ENCODE data around the gene CAMTA1.

Gene CAMTA1

DNA sequence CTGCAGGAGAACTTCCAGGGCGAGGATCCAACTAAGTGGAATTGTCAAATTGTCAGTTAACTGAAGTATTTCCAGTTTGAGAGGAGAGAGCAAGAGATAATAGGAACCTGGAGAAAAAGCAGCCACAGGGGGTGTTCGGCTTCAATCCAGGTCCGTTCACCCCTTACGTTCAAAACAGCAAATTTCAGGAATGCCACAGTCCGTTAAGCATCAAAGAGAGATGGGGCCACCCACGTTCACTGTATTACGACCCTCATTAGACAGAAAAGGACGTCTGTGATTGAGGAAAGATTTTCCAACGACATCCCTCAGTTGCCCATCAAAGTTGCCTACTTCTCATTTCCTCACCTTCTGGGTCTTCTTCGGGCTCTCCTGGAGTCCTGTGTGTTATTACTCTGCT lies 563.3 kb downstream of the CAMTA1 start:
- CTCF ChIA-PET, result interaction anchor here (0.6 kb wide), 1 partner anchor 142 kb away, joined by 3 read pairs; no protein-coding TSS in a partner anchor
- TF ChIP-seq SUZ12 (IDR thresholded peaks at IDR 0.05) (no peak), CTBP1 (IDR thresholded peaks at IDR 0.05; ENCODE audit: borderline replicate concordance) (no peak), FOXK2 (IDR thresholded peaks at IDR 0.05) (no peak), TARDBP (IDR thresholded peaks at IDR 0.05) (no peak), NFRKB (IDR thresholded peaks at IDR 0.05) (no peak), SP1 (IDR thresholded peaks at IDR 0.05) (no peak), FOXM1 (IDR thresholded peaks at IDR 0.05; ENCODE audit: borderline replicate concordance) (no peak), BHLHE40 (IDR thresholded peaks at IDR 0.05; ENCODE audit: borderline replicate concordance) (no peak), FOXA1 (IDR thresholded peaks at IDR 0.05) (no peak), L3MBTL2 (conservative IDR thresholded peaks at IDR 0.05) (no peak), ELF4 (IDR thresholded peaks at IDR 0.05) (no peak), HDGF (IDR thresholded peaks at IDR 0.05; ENCODE audit: borderline replicate concordance) (no peak)
- TF ChIP-seq, protein P1, sequence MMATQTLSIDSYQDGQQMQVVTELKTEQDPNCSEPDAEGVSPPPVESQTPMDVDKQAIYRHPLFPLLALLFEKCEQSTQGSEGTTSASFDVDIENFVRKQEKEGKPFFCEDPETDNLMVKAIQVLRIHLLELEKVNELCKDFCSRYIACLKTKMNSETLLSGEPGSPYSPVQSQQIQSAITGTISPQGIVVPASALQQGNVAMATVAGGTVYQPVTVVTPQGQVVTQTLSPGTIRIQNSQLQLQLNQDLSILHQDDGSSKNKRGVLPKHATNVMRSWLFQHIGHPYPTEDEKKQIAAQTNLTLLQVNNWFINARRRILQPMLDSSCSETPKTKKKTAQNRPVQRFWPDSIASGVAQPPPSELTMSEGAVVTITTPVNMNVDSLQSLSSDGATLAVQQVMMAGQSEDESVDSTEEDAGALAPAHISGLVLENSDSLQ (IDR thresholded peaks at IDR 0.05), result no peak

DNA sequence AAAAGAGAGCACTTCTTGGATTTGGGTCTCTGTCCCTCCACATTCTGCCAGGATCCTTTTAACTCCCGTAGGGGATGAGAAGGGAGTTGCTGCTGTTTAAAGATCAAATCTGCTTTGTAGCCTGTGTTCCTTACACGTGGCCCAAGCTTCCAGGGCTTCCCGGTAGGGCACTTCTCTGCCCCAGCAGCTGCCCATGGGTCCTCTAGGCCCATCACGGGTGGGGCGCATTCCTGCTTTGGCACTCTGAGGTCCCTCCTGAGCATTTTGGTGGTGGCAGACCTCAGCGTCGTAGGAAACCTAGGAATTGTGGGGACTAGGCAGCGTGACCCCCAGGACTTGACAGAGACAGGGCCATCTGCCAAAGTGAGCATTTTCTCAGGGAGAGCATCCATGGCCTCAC lies 565.5 kb downstream of the CAMTA1 start:
- ChIA-PET POLR2A (no interaction called here), CTCF (no interaction called here)
- no peak for DNase-seq (ENCODE audit: extremely low spot score)
- TF ChIP-seq FOXM1 (IDR thresholded peaks at IDR 0.05; ENCODE audit: borderline replicate concordance) (no peak), CTBP1 (IDR thresholded peaks at IDR 0.05; ENCODE audit: borderline replicate concordance) (no peak), FOXK2 (IDR thresholded peaks at IDR 0.05) (no peak), BHLHE40 (IDR thresholded peaks at IDR 0.05; ENCODE audit: borderline replicate concordance) (no peak), SUZ12 (IDR thresholded peaks at IDR 0.05) (no peak), HDGF (IDR thresholded peaks at IDR 0.05; ENCODE audit: borderline replicate concordance) (no peak), ARNT (IDR thresholded peaks at IDR 0.05) (no peak), TARDBP (IDR thresholded peaks at IDR 0.05) (no peak), FOXA1 (IDR thresholded peaks at IDR 0.05) (no peak), SP1 (IDR thresholded peaks at IDR 0.05) (no peak), L3MBTL2 (conservative IDR thresholded peaks at IDR 0.05) (no peak)
- TF ChIP-seq, protein P1 (IDR thresholded peaks at IDR 0.05), result no peak

More for the DNA sequence above, 563.3 kb downstream of the CAMTA1 start:
- no peak for DNase-seq (ENCODE audit: extremely low spot score)
- POLR2A ChIA-PET, result no interaction called here

DNA sequence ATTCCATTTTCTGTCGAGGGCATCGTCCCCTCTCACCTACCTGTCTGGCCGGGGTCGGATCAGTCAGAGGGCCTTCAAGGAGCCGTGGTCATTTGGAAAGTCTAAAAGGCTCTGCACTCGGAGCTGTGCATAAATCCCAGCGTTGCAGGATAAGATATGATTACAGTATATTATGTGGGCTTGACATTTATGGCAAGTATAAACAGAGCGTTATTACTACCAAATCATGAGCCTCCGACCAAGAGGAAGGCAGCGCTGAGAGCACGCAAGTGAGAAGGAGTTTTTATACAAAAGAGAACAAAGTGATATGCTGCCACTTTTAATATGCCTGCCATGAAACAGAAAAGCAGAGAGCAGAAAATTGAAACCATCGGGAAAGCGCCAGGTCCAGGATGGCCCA lies 566.4 kb downstream of the CAMTA1 start:
- POLR2A ChIA-PET, result no interaction called here
- DNase-seq (ENCODE audit: extremely low spot score), result no peak
- no peak for TF ChIP-seq FOXM1 (IDR thresholded peaks at IDR 0.05; ENCODE audit: borderline replicate concordance)
- no peak for TF ChIP-seq LEF1 (IDR thresholded peaks at IDR 0.05; ENCODE audit: borderline replicate concordance)
- TF ChIP-seq, protein P1 (IDR thresholded peaks at IDR 0.05), result no peak
- CTCF ChIA-PET, result no interaction called here

DNA sequence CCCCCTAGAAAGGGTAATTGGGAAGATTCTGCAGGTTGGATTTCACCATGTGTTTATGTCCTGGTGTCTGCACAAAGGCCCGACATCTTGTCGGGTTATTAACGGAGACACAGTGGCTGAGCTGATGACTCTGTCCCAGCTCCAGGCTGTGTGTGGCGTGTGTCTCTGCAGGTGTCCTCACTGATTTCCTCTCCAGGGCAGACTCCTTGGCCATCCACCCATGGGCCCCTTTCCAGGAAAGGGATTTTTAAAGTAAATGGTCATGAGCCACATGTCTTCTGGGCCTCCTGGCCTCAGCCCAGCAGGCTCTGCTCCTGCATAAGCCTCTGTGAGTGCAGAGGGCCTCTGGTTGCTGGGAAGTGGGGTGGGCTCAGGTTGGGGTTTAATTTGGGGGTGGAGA lies 567.1 kb downstream of the CAMTA1 start:
- POLR2A ChIA-PET, result no interaction called here
- TF ChIP-seq SUZ12 (IDR thresholded peaks at IDR 0.05) (no peak), SP1 (IDR thresholded peaks at IDR 0.05) (no peak), ZNF384 (IDR thresholded peaks at IDR 0.05) (no peak), CTBP1 (IDR thresholded peaks at IDR 0.05; ENCODE audit: borderline replicate concordance) (no peak), BHLHE40 (IDR thresholded peaks at IDR 0.05; ENCODE audit: borderline replicate concordance) (no peak)
- no peak for DNase-seq (ENCODE audit: extremely low spot score)
- CTCF ChIA-PET, result no interaction called here

DNA sequence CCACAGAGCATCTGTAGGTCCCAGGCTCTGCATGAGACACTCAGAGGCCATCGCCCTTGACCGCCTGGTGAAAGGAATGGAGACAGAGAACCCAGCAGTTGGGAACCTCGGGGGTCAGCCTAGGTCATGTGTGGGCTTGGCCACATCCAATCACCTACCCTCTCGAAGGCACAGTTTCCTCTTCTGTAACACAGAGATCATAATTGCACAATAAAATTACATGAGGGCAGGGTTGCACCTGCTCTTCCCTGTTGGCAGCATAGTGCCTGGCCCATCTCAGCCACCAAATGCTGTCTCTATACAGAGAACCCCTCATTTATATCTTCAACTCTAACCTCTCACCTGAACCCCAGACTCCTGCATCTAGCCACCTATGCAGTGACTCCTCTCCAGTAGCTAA lies 567.7 kb downstream of the CAMTA1 start:
- CTCF ChIA-PET, result no interaction called here
- DNase-seq (ENCODE audit: extremely low spot score), result no peak
- TF ChIP-seq FOXM1 (IDR thresholded peaks at IDR 0.05; ENCODE audit: borderline replicate concordance), result no peak
- TF ChIP-seq NFRKB (IDR thresholded peaks at IDR 0.05), result no peak
- TF ChIP-seq SUZ12 (IDR thresholded peaks at IDR 0.05), result no peak
- TF ChIP-seq LEF1 (IDR thresholded peaks at IDR 0.05; ENCODE audit: borderline replicate concordance), result no peak
- no peak for TF ChIP-seq TARDBP (IDR thresholded peaks at IDR 0.05)
- TF ChIP-seq CTBP1 (IDR thresholded peaks at IDR 0.05; ENCODE audit: borderline replicate concordance), result no peak
- TF ChIP-seq ELF4 (IDR thresholded peaks at IDR 0.05), result no peak
- TF ChIP-seq, protein P1 (IDR thresholded peaks at IDR 0.05), result no peak
- no peak for TF ChIP-seq SP1 (IDR thresholded peaks at IDR 0.05)
- TF ChIP-seq FOXA1 (IDR thresholded peaks at IDR 0.05), result no peak
- TF ChIP-seq BHLHE40 (IDR thresholded peaks at IDR 0.05; ENCODE audit: borderline replicate concordance), result no peak
- no peak for TF ChIP-seq L3MBTL2 (conservative IDR thresholded peaks at IDR 0.05)
- TF ChIP-seq FOXK2 (IDR thresholded peaks at IDR 0.05), result no peak
- TF ChIP-seq HDGF (IDR thresholded peaks at IDR 0.05; ENCODE audit: borderline replicate concordance), result no peak
- no peak for TF ChIP-seq ARNT (IDR thresholded peaks at IDR 0.05)
- no peak for TF ChIP-seq ZNF384 (IDR thresholded peaks at IDR 0.05)
- POLR2A ChIA-PET, result no interaction called here

DNA sequence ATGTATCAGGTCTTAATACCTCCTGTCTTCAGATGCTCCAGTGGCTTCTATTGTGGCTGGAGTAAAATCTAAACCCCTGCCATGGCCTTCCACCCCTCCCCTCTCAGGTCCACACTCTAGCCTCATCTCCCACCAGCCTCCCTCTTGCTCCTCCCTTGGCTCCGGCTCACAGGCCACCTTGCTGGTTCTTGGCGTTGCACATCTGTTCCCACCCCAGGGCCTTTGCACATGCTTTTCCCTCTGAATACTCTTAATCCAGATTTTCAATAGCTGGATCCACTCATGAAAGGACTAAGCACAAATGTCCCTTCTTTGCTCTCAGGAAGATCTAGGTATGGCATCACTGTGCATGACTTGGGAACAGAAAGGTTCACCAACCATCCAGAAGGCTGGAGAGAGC lies 570.4 kb downstream of the CAMTA1 start:
- no peak for DNase-seq (ENCODE audit: extremely low spot score)
- no peak for TF ChIP-seq CTBP1 (IDR thresholded peaks at IDR 0.05; ENCODE audit: borderline replicate concordance)
- no peak for TF ChIP-seq HDGF (IDR thresholded peaks at IDR 0.05; ENCODE audit: borderline replicate concordance)
- TF ChIP-seq FOXM1 (IDR thresholded peaks at IDR 0.05; ENCODE audit: borderline replicate concordance), result no peak
- TF ChIP-seq FOXK2 (IDR thresholded peaks at IDR 0.05), result no peak
- TF ChIP-seq L3MBTL2 (conservative IDR thresholded peaks at IDR 0.05), result no peak
- no peak for TF ChIP-seq TARDBP (IDR thresholded peaks at IDR 0.05)
- TF ChIP-seq SUZ12 (IDR thresholded peaks at IDR 0.05), result no peak
- TF ChIP-seq NFRKB (IDR thresholded peaks at IDR 0.05), result no peak
- POLR2A ChIA-PET, result no interaction called here
- CTCF ChIA-PET, result no interaction called here
